ENCODE data around the gene GRM4. TPM values are rescaled to one million over a fixed set of nuclear protein-coding genes. Genes with fewer than 3 reads are reported as not detected.

Gene GRM4
- total and polyA plus RNA-seq, 9 of the 15 experiments (the other 6 are each of a cell fraction or from before 2014, with no cell fraction given), result 0.18 TPM; not detected in 8

- TF ChIP-seq NR4A1 (CRISPR knock-in tag; IDR thresholded peaks at IDR 0.05), result no peak
- no peak for TF ChIP-seq NR4A1 (tag; IDR thresholded peaks at IDR 0.05)
- TF ChIP-seq ZNF239 (CRISPR knock-in tag; IDR thresholded peaks at IDR 0.05), result no peak
- no peak for TF ChIP-seq YBX1 (IDR thresholded peaks at IDR 0.05)
- TF ChIP-seq IRF2 (CRISPR knock-in tag; IDR thresholded peaks at IDR 0.05), result no peak
Observed at GRCh38 chr6:34115915-34116314, 30.0 kb downstream of the GRM4 start (continued).

GRCh38 chr6:34115403-34115795 is 30.5 kb downstream of the GRM4 start:
- no peak overlapping the region for H3K27ac ChIP-seq (ENCODE audit: extremely low read depth, low read depth, low read length)
- POLR2A ChIA-PET, result interaction anchor here (1.4 kb wide), 1 partner anchor 11 kb away, joined by 3 read pairs; no protein-coding TSS in a partner anchor
- CTCF ChIA-PET (ENCODE audit: low intra/inter-chr PET ratio), result no interaction called here
- peaks cover 25% of the 10 kb centered on the region for H4K20me1 ChIP-seq (replicated peaks; ENCODE audit: control insufficient read depth, insufficient read depth, low read length)
- H3K79me2 ChIP-seq (ENCODE audit: control insufficient read depth, insufficient read depth, low read length), result no peaks in the 10 kb centered on the region
- peaks cover 15 to 52% of the 10 kb centered on the region in 2 experiments; a peak in 3 of 5 replicates for H3K27me3 ChIP-seq (ENCODE audit: control insufficient read depth in 2 of 2, insufficient read depth in 2 of 2, low read length in 2 of 2)
- BruUV-seq (replicated peaks), result no TSS peak
- H3K4me2 ChIP-seq (ENCODE audit: insufficient read depth, low read length), result no peak overlapping the region
- H2AFZ ChIP-seq (ENCODE audit: low read depth, low read length), result no peak overlapping the region
- no peaks in the 10 kb centered on the region for H3K36me3 ChIP-seq (ENCODE audit: control insufficient read depth, insufficient read depth, low read length)
- in situ Hi-C loops (cut with MboI), result no loop called here
- peak; percentile 63 to 88 (median 83) for DNase-seq (ENCODE audit: extremely low read depth in 1 of 4, low spot score in 3 of 4)
- no peak overlapping the region for H3K9ac ChIP-seq (ENCODE audit: insufficient read depth in 1 of 2, low read depth in 2 of 2, low read length in 2 of 2)
- H3K9me3 ChIP-seq (replicated peaks; ENCODE audit: control insufficient read depth, insufficient read depth, low read depth, low read length), result no peaks in the 10 kb centered on the region
- no peaks in the 10 kb centered on the region for H3K9me1 ChIP-seq (ENCODE audit: control insufficient read depth, insufficient read depth, low read length)
- H3K4me3 ChIP-seq, result no peak overlapping the region
- peak; percentile 81 for ATAC-seq
- intact Hi-C loops (cut with micrococcal nuclease), result no loop called here
- no peaks in the 10 kb centered on the region for H3K4me1 ChIP-seq (replicated peaks in 1 of 2; ENCODE audit: control insufficient read depth in 2 of 2, insufficient read depth in 2 of 2, low read length in 2 of 2)
- WGBS (ENCODE audit: insufficient coverage, low coverage, missing lambda C conversion rate), result 14% methylated on average over 10 of the region's 10 CpGs
- peak; percentile 74 for FAIRE-seq
- peak; percentile 81 for TF ChIP-seq E2F1 (CRISPR knock-in tag; IDR thresholded peaks at IDR 0.05)
- TF ChIP-seq USF1 (CRISPR knock-in tag; IDR thresholded peaks at IDR 0.05), result 0 out of 2 replicates have a peak, but pooled peaks have one; percentile 10
- TF ChIP-seq AFF4 (CRISPR knock-in tag; IDR thresholded peaks at IDR 0.05), result 0 out of 2 replicates have a peak, but pooled peaks have one; percentile 37
- TF ChIP-seq ZNF347 (CRISPR knock-in tag; IDR thresholded peaks at IDR 0.05; ENCODE audit: low read depth), result no peak
- peak; percentile 96 for TF ChIP-seq ZNF511 (CRISPR knock-in tag; IDR thresholded peaks at IDR 0.05)
- TF ChIP-seq ZBTB1 (CRISPR knock-in tag; IDR thresholded peaks at IDR 0.05; ENCODE audit: borderline replicate concordance, low read depth), result no peak
- TF ChIP-seq TFAP4 (CRISPR knock-in tag; IDR thresholded peaks at IDR 0.05; ENCODE audit: borderline replicate concordance), result peak; percentile 27; the same call in 1 of the 2 replicates
- peak; percentile 68; the same call in 1 of the 2 replicates for TF ChIP-seq ZBTB7A (IDR thresholded peaks at IDR 0.05; ENCODE audit: borderline replicate concordance, control insufficient read depth, low read depth, low read length)
- peak; percentile 95 for TF ChIP-seq MIER1 (IDR thresholded peaks at IDR 0.05; ENCODE audit: low read depth)
